Aorta (tissue), 5 donors: Measurements from ENCODE around the gene TMEM151B. TPM values are rescaled to one million over a fixed set of nuclear protein-coding genes. Genes with fewer than 3 reads are reported as not detected.

ENCODE experiments used
- ATAC-seq: fragments of 200-7000 bp; cut with Tn5 transposase; one replicate; pipeline ENCODE4 v1.9.1; 2022; ENCODE audit warnings: moderate library complexity; ENCODE audit not compliant: low FRiP score
- DNase-seq, 2 donors: peaks; one replicate each; pipeline ENCODE4 v3.0.0-alpha.2; 2020
- H3K27ac ChIP-seq, 2 donors: one replicate each; pipeline ENCODE4 v1.5.1; 2013; ENCODE audit warnings: low read length in 2 of 2, mild to moderate bottlenecking in 2 of 2, moderate library complexity in 2 of 2, control low read depth in 1 of 2, inconsistent platforms in 1 of 2, low read depth in 1 of 2
- H3K27me3 ChIP-seq, 2 donors: one replicate each; pipeline ENCODE4 v1.6.1; 2013; ENCODE audit warnings: control low read depth in 1 of 2, low read length in 1 of 2, mild to moderate bottlenecking in 1 of 2, moderate library complexity in 1 of 2; ENCODE audit not compliant: insufficient read depth in 2 of 2, control insufficient read depth in 1 of 2
- H3K36me3 ChIP-seq, 2 donors: one replicate each; pipeline ENCODE4 v1.6.1; 2013; ENCODE audit warnings: control low read depth in 1 of 2, low read length in 1 of 2, mild to moderate bottlenecking in 1 of 2; ENCODE audit not compliant: insufficient read depth in 2 of 2, control insufficient read depth in 1 of 2
- H3K4me1 ChIP-seq, 2 donors: one replicate each; pipeline ENCODE4 v1.6.1; 2013; ENCODE audit warnings: low read length in 2 of 2, control low read depth in 1 of 2, mild to moderate bottlenecking in 1 of 2, moderate library complexity in 1 of 2; ENCODE audit not compliant: insufficient read depth in 2 of 2, control insufficient read depth in 1 of 2
- H3K4me3 ChIP-seq, 2 donors: one replicate each; pipeline ENCODE4 v1.5.1; 2013; ENCODE audit warnings: low read length in 2 of 2, control low read depth in 1 of 2, mild to moderate bottlenecking in 1 of 2
- H3K9me3 ChIP-seq: one replicate; pipeline ENCODE4 v1.6.1; 2013; ENCODE audit warnings: mild to moderate bottlenecking, low read length; ENCODE audit not compliant: control insufficient read depth
- WGBS, 2 donors: extraction: QIAGEN DNeasy Blood & Tissue Kit; methylation state at CpG; one replicate each; pipeline ENCODE4 v1.1.7; 2013; 5-methylcytosine and 5-hydroxymethylcytosine counted together
- intact Hi-C, 2 donors: fragments of 100-400 bp; cut with DNase I; formaldehyde crosslinking; loops; one replicate each; pipeline versions ENCODE4 v1.14.2 to v1.15.0; 2022
- polyA plus RNA-seq, 2 donors: library from polyadenylated mRNA; stranded (reverse); fragments of 200-250 nt; gene quantifications; one replicate each; pipeline ENCODE4 v1.2.3, GENCODE V29; 2013
- total RNA-seq, 2 donors: library from RNA; stranded (reverse); fragmentation: NEBNext Ultra II Directional; extraction: Animal tissue kit (Norgen Biotek cat#: 25700); gene quantifications; one replicate each; pipeline ENCODE4 v1.2.1, GENCODE V29; 2021
- donor health status: healthy with polysubstance abuse.
- donor health status: Bipolar disorder and iron deficiency.
- donor health status: DM: no; HTN: no; CAD: no.
- donor health status: DM: no; HTN: no; CAD: no.
- donor health status: DM: yes; HTN: yes; CAD: no.

Gene TMEM151B
- total and polyA plus RNA-seq, 4 donors = not detected

DNA sequence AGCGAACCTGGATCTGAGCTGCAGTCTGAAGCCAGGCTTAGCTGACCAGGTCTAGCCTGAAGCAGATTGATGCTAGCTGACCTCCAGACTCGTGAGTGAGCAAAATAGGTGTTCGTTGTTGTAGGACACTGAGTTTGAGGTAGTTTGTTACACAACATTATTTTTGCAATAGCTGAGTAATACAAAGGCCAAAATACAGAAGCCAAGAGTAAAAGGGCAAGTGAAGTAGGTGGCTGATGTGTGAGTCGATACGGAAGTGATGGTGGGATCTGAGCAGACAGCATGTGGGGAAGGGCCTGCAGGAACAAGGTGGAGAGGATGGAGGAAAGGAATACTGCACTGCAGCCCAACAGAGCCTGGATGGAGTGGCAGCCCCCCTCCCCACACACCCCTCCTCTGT lies 63.7 kb downstream of the TMEM151B start:
- no peaks in the 10 kb centered on the region for H3K36me3 ChIP-seq

DNA sequence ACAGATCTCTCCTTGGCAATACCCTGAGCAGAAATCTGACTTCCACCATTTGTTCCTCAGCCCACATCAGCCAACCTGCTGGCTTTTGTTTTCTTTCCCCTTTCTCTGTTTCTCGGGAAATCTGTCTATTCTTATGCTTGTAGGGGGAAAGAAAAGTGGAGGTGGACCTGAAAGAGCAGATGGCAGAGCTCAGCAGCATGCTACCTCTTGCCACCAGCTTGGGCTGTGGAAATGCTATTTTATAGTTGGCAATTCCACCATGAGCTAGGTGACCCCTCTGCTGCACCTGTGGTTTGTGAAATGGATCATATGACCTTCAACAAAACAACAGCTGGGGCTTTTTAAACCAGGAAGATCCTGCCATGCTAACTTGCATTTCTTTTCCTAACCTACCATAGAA lies 65.4 kb downstream of the TMEM151B start:
- intact Hi-C loops = loop anchor here (5.0 to 10.0 kb wide), 3 partner anchors 161 to 238 kb away; partner anchors contain the start of gene CAPN11 (in 1 of the 2)

More for the DNA sequence above, 63.7 kb downstream of the TMEM151B start:
- WGBS, 2 donors = 89 to 95% methylated on average over 5 of the region's 5 CpGs
- H3K27me3 ChIP-seq = no peaks in the 10 kb centered on the region
- ATAC-seq = no peak
- DNase-seq = no peak
- H3K27ac ChIP-seq = no peak overlapping the region
- H3K9me3 ChIP-seq = no peaks in the 10 kb centered on the region
- intact Hi-C loops = loop anchor here (10.0 kb wide), 2 partner anchors 159 to 179 kb away; partner anchors contain the start of gene CAPN11 (in 1 of the 2)
- no peaks in the 10 kb centered on the region for H3K4me1 ChIP-seq
- no peak overlapping the region for H3K4me3 ChIP-seq

GRCh38 chr6:44338228-44339122 lies 68.2 kb downstream of the TMEM151B start:
- no peaks in the 10 kb centered on the region for H3K36me3 ChIP-seq
- H3K9me3 ChIP-seq = no peaks in the 10 kb centered on the region
- intact Hi-C loops = loop anchor here (1.0 to 10.0 kb wide), 5 partner anchors 70 to 241 kb away; partner anchors contain the start of gene CAPN11 (in 1 of the 2)
- H3K27me3 ChIP-seq = no peaks in the 10 kb centered on the region
- WGBS, 2 donors = 5% methylated on average over 11 of the region's 11 CpGs
- H3K4me3 ChIP-seq = no peak overlapping the region
- no peak for DNase-seq
- H3K4me1 ChIP-seq = no peaks in the 10 kb centered on the region
- ATAC-seq = peak; percentile 83
- H3K27ac ChIP-seq = no peak overlapping the region

More for the DNA sequence above, 65.4 kb downstream of the TMEM151B start:
- Histone ChIP-seq H3K27ac (no peak overlapping the region), H3K4me1 (no peaks in the 10 kb centered on the region), H3K27me3 (no peaks in the 10 kb centered on the region), H3K4me3 (no peak overlapping the region), H3K9me3 (no peaks in the 10 kb centered on the region), H3K36me3 (no peaks in the 10 kb centered on the region)
- ATAC-seq = no peak
- DNase-seq = no peak
- WGBS, 2 donors = 37 to 41% methylated on average over 1 of the region's 1 CpG

- Histone ChIP-seq H3K27ac (no peak overlapping the region), H3K36me3 (no peaks in the 10 kb centered on the region), H3K4me3 (no peak overlapping the region), H3K4me1 (no peaks in the 10 kb centered on the region), H3K27me3 (no peaks in the 10 kb centered on the region), H3K9me3 (no peaks in the 10 kb centered on the region)
- intact Hi-C loops = loop anchor here (2.0 to 10.0 kb wide), 4 partner anchors 70 to 242 kb away; partner anchors contain the start of gene CAPN11 (in 1 of the 2)
- ATAC-seq (no peak), DNase-seq (peak in 1 of 2 donors; percentile 78)
- WGBS, 2 donors = 44 to 46% methylated on average over 5 of the region's 5 CpGs
Observed at GRCh38 chr6:44339301-44339700, 69.1 kb downstream of the TMEM151B start.

DNA sequence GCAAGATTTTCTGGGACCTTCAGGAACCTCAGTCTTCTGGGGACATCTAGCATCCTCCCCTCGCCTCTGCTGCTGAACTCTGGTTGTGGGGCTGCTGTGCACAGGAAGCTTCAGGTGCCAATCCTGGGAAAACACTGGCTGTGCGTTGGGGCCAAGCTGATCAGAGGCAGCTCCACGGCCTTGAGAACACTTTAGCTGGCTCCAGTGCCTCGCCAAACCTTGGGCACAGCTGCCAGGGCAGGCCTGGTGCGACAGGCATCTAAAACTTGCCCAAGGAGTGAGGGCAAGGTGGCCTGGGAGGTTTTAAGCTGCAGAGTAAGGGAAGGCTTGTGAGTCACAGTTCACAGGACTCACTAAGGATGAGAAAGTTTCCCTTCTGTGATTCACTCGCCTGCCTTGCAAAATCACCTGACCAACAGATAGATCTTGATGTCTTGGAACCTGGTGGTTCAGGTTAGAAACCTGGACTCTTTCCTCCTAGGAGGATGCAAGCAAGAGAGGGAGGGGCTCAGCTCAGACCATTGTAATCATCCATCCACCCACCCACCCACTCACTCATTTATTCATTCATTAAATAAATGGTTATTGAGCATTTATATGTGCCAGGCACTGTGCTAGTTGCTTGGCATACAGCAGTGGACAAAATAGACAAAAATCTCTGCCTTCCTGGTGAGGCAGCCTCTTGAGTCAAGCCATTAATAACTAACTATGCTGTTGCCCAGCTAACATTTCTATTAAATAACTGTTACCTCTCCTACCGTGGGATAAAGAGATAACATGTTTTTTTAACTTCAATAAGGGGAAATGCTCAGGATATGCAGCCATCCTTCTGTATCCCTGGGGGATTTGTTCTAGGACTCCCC lies 69.7 kb downstream of the TMEM151B start:
- H3K27me3 ChIP-seq = no peaks in the 10 kb centered on the region
- 63% methylated on average over 7 of the region's 7 CpGs for WGBS, 2 donors
- intact Hi-C loops = loop anchor here (2.0 to 10.0 kb wide), 4 partner anchors 71 to 243 kb away; partner anchors contain the start of gene CAPN11 (in 1 of the 2)
- H3K36me3 ChIP-seq = no peaks in the 10 kb centered on the region
- ATAC-seq (no peak), DNase-seq (no peak)
- H3K27ac ChIP-seq = no peak overlapping the region
- no peaks in the 10 kb centered on the region for H3K9me3 ChIP-seq
- H3K4me3 ChIP-seq = no peak overlapping the region
- H3K4me1 ChIP-seq = no peaks in the 10 kb centered on the region

DNA sequence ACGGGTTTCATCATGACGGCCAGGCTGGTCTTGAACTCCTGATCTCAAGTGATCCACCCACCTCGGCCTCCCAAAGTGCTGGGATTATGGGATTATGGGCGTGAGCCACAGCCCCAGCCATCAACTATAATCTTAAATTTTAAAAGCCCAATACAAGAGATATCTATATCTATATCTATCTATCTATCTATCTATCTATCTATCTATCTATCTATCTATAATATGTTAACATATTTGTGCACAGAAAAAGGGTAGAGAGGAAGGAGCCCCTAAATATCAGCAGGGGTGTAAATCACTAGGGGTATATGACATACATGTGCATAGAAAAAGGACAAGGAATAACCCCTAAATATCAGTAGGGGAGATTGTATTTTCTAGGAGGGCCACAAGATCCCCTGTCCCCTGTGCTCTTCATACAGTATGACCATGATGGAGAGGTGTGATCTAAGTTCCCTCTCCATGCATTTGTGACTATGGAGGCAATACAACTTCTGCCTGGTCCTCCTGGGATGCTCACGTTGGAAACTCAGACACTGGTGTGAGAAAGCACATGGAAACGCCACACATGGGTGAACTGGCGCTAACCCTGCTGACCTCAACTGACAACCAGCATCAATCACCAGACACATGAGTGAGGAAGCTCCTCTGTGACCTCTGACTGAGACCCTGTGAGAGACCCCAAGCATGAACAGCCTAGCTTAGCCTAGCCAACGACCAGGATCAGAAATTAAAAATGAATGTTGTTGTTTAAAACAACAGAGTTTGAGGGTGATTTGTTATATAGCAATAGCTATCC lies 71.0 kb downstream of the TMEM151B start:
- Histone ChIP-seq H3K36me3 (no peaks in the 10 kb centered on the region), H3K4me3 (no peak overlapping the region), H3K27me3 (no peaks in the 10 kb centered on the region), H3K27ac (no peak overlapping the region), H3K9me3 (no peaks in the 10 kb centered on the region), H3K4me1 (no peaks in the 10 kb centered on the region)
- intact Hi-C loops = no loop called here
- WGBS, 2 donors = 66 to 70% methylated on average over 8 of the region's 8 CpGs
- ATAC-seq (no peak), DNase-seq (no peak)

DNA sequence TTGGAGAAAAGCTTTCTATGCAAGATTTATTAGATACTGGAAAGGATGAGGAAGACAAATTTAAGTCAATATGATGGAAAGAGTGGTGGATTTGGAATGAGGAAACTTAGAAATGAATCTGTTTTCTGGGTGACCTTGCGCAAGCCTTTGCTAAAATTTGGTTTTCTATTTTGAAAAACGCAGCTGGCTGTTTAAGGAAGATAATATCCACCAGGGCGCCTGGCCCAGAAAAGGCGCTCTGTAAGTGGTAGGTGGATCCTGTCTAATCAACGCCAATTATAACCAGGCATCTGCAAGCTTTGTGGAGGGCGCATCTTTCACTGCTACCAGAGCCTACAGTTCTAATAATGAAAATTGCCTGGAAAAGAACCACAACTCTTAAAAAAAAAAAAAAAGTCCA lies 71.8 kb downstream of the TMEM151B start:
- ATAC-seq (no peak), DNase-seq (no peak)
- H3K9me3 ChIP-seq = no peaks in the 10 kb centered on the region
- no peaks in the 10 kb centered on the region for H3K36me3 ChIP-seq
- no peak overlapping the region for H3K27ac ChIP-seq
- WGBS, 2 donors = 51 to 54% methylated on average over 6 of the region's 6 CpGs
- no peak overlapping the region for H3K4me3 ChIP-seq
- intact Hi-C loops = no loop called here
- no peaks in the 10 kb centered on the region for H3K27me3 ChIP-seq
- H3K4me1 ChIP-seq = no peaks in the 10 kb centered on the region

DNA sequence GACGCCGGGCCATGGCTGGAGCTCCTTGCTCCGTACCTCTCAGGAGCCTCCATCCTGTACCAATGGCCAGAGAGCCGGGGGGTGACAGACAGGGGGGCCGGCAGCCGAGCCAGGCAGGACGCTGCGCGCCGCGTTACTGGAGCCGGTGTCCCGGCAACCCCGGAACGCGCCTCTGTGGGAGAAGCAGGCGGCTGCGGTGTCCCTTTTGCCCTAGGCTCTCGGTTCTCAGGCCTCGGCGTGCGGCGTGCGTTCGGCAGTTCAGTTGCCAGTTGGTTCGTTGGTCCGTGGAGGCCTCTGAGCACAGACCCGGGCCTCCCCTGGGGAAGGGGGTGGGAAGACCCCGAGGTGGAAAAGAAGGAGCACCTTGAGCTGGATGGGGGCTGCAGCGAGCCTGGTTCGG lies 72.2 kb downstream of the TMEM151B start, which contains the start of gene SPATS1:
Gene SPATS1 (plus strand): TSS at position 162 of the 400 bp plus-strand sequence. CDS start 446 bp downstream, outside the sequence.
- H3K27me3 ChIP-seq = no peaks in the 10 kb centered on the region
- H3K9me3 ChIP-seq = no peaks in the 10 kb centered on the region
- DNase-seq = peak; percentile 66 to 76
- no peak within 1 kb of the TSS for H3K27ac ChIP-seq
- H3K36me3 ChIP-seq = no peaks in the 10 kb centered on the region
- intact Hi-C loops = no loop called here
- 3 to 5% methylated on average over 31 of the region's 31 CpGs for WGBS, 2 donors
- peak; percentile 40 for ATAC-seq
- no peak within 1 kb of the TSS for H3K4me3 ChIP-seq
- no peaks in the 10 kb centered on the region for H3K4me1 ChIP-seq
